CD8-positive, alpha-beta memory T cell (primary cell): ENCODE results near the gene PHF14. TPM values are rescaled to one million over a fixed set of nuclear protein-coding genes. Genes with fewer than 3 reads are reported as not detected.
A peak's percentile ranks its signal among the peaks of the same experiment; 100 is the strongest.
"Not testable (repeated sequence)": the region's sequence is repeated elsewhere in the genome, so short reads cannot be mapped to it uniquely, and the experiment has no call there.

ENCODE experiments used
- CTCF ChIA-PET: fragments of 350-600 bp; sonication (Branson Sonifier 250); formaldehyde crosslinking; loops from one replicate; lab custom pipeline; 2021; ENCODE audit warnings: antibody characterized with exemption; lab: Charles Lee
- POLR2A ChIA-PET: fragments of 350-600 bp; sonication (Branson Sonifier 250); formaldehyde crosslinking; loops from one replicate; lab custom pipeline; 2021; ENCODE audit warnings: antibody characterized with exemption; lab: Charles Lee
- DNase-seq, 5 donors: peaks; one replicate each; pipeline versions ENCODE4 v3.0.0 to v3.0.0-alpha.2; 2020 to 2022; ENCODE audit warnings: mixed read lengths in 1 of 5
- H3K27ac ChIP-seq: one replicate; pipeline ENCODE4 v1.7.0; 2013; ENCODE audit warnings: low read depth, mild to moderate bottlenecking, low read length, moderate library complexity
- H3K27me3 ChIP-seq: 2 replicates; pipeline ENCODE4 v1.7.0; 2013; ENCODE audit warnings: low read length, mild to moderate bottlenecking; ENCODE audit not compliant: insufficient read depth, poor library complexity, severe bottlenecking
- H3K36me3 ChIP-seq: 2 replicates; pipeline ENCODE4 v1.7.0; 2013; ENCODE audit warnings: mild to moderate bottlenecking, low read length, moderate library complexity; ENCODE audit not compliant: insufficient read depth
- H3K4me1 ChIP-seq: 2 replicates; pipeline ENCODE4 v1.7.0; 2013; ENCODE audit warnings: mild to moderate bottlenecking, low read length, moderate library complexity; ENCODE audit not compliant: insufficient read depth
- H3K4me3 ChIP-seq: 2 replicates; pipeline ENCODE4 v1.7.0; 2013; ENCODE audit warnings: mild to moderate bottlenecking, low read length
- H3K9me3 ChIP-seq: 2 replicates; pipeline ENCODE4 v1.7.0; 2013; ENCODE audit warnings: mild to moderate bottlenecking, low read length
- H3K27ac Mint-ChIP-seq, 8 donors: one replicate each; pipeline ENCODE4 v1.8.0; 2020 to 2021; ENCODE audit warnings: mixed read lengths in 8 of 8, mild to moderate bottlenecking in 6 of 8, inconsistent platforms in 3 of 8, moderate library complexity in 3 of 8
- H3K27me3 Mint-ChIP-seq, 2 donors: one replicate each; pipeline ENCODE4 v1.8.0; 2020 to 2021; ENCODE audit warnings: mixed read lengths in 2 of 2, mild to moderate bottlenecking in 1 of 2, moderate library complexity in 1 of 2
- H3K36me3 Mint-ChIP-seq, 3 donors: one replicate each; pipeline ENCODE4 v1.8.0; 2020 to 2021; ENCODE audit warnings: mixed read lengths in 3 of 3, inconsistent platforms in 1 of 3, mild to moderate bottlenecking in 1 of 3
- H3K4me1 Mint-ChIP-seq, 3 donors: one replicate each; pipeline ENCODE4 v1.8.0; 2020 to 2021; ENCODE audit warnings: mixed read lengths in 3 of 3, inconsistent platforms in 1 of 3, mild to moderate bottlenecking in 1 of 3
- H3K4me3 Mint-ChIP-seq, 7 donors: one replicate each; pipeline ENCODE4 v1.8.0; 2020 to 2021; ENCODE audit warnings: mixed read lengths in 7 of 7, mild to moderate bottlenecking in 6 of 7, moderate library complexity in 4 of 7, inconsistent platforms in 2 of 7
- H3K9me3 Mint-ChIP-seq, 5 donors: one replicate each; pipeline ENCODE4 v1.8.0; 2020 to 2022; ENCODE audit warnings: mixed read lengths in 5 of 5, mild to moderate bottlenecking in 3 of 5, moderate library complexity in 2 of 5, inconsistent platforms in 1 of 5
- polyA plus RNA-seq: library from polyadenylated mRNA; unstranded; fragments of 300-500 nt; fragmentation: Illumina TruSeq; gene quantifications from one replicate; pipeline ENCODE4 v1.2.3, GENCODE V29; 2021
- total RNA-seq, 2 experiments: library from RNA; stranded (reverse); gene quantifications; one replicate each; pipeline ENCODE4 v1.2.3, GENCODE V29; 2021

PHF14 gene
- total and polyA plus RNA-seq, 3 experiments from 2014 or later, result 12.7 to 38.7 (median 35.8) TPM

- CTCF ChIA-PET, H3K4me1 Mint-ChIP-seq, H3K4me3 Mint-ChIP-seq, H3K4me1 ChIP-seq, H3K27ac ChIP-seq, H3K4me3 ChIP-seq, POLR2A ChIA-PET, H3K27me3 ChIP-seq, H3K9me3 ChIP-seq, H3K36me3 ChIP-seq, H3K9me3 Mint-ChIP-seq, DNase-seq, H3K27ac Mint-ChIP-seq: not testable (repeated sequence)
- peaks cover 0 to 19% (median 0%) of the 10 kb centered on the region in 3 donors for H3K36me3 Mint-ChIP-seq
- H3K27me3 Mint-ChIP-seq, result peaks cover 10 to 64% of the 10 kb centered on the region in 2 donors
Observed at GRCh38 chr7:10960242-10960641, 13.4 kb upstream of the PHF14 start.

GRCh38 chr7:10965016-10965415 lies 8.7 kb upstream of the PHF14 start:
- H3K9me3 Mint-ChIP-seq, H3K4me1 ChIP-seq, H3K4me3 ChIP-seq, H3K27me3 ChIP-seq, H3K4me1 Mint-ChIP-seq, DNase-seq, H3K27ac ChIP-seq, H3K9me3 ChIP-seq, CTCF ChIA-PET, H3K36me3 ChIP-seq: not testable (repeated sequence)
- peaks cover 0 to 27% (median 0%) of the 10 kb centered on the region in 3 donors for H3K36me3 Mint-ChIP-seq
- peak overlapping the region in 1 of 7 donors; percentile 41 for H3K4me3 Mint-ChIP-seq
- peaks cover 19 to 74% of the 10 kb centered on the region in 2 donors for H3K27me3 Mint-ChIP-seq
- POLR2A ChIA-PET, result interaction anchor here (0.7 kb wide), 1 partner anchor 24 kb away, joined by 3 read pairs; no protein-coding TSS in a partner anchor
- peak overlapping the region in 1 of 8 donors; percentile 0 for H3K27ac Mint-ChIP-seq

GRCh38 chr7:10972174-10972573 lies 1.5 kb upstream of the PHF14 start:
- Mint-ChIP-seq H3K4me1 (peaks cover 26 to 42% (median 41%) of the 10 kb centered on the region in 3 donors), H3K27ac (no peak overlapping the region), H3K4me3 (peak overlapping the region; percentile 10 to 96 (median 92)), H3K27me3 (peaks cover 15 to 27% of the 10 kb centered on the region in 2 donors), H3K36me3 (peaks cover 0 to 27% (median 7%) of the 10 kb centered on the region in 3 donors), H3K9me3 (no peaks in the 10 kb centered on the region)
- Histone ChIP-seq H3K27me3 (no peaks in the 10 kb centered on the region), H3K9me3 (no peaks in the 10 kb centered on the region), H3K27ac (no peak overlapping the region), H3K4me3 (no peak overlapping the region), H3K4me1 (peaks cover 18% of the 10 kb centered on the region), H3K36me3 (no peaks in the 10 kb centered on the region)
- CTCF ChIA-PET, result interaction anchor here (1.7 kb wide), 1 partner anchor 32 kb away, joined by 4 read pairs; a partner anchor contains a TSS
- DNase-seq, result no peak
- POLR2A ChIA-PET, result no interaction called here

GRCh38 chr7:10973942-10974911 lies 555 bp downstream of the PHF14 start:
- H3K4me3 ChIP-seq, result peak overlapping the region; percentile 93
- no peaks in the 10 kb centered on the region for H3K27me3 ChIP-seq
- peaks cover 8 to 10% of the 10 kb centered on the region in 2 donors for H3K27me3 Mint-ChIP-seq
- H3K27ac Mint-ChIP-seq, result peak overlapping the region; percentile 86 to 99 (median 96)
- H3K4me3 Mint-ChIP-seq, result peak overlapping the region; percentile 89 to 98 (median 95)
- H3K27ac ChIP-seq, result peak overlapping the region; percentile 66
- DNase-seq, result peak in 2 of 5 donors; percentile 10 to 50
- H3K36me3 ChIP-seq, result no peaks in the 10 kb centered on the region
- peaks cover 23% of the 10 kb centered on the region for H3K4me1 ChIP-seq
- no peaks in the 10 kb centered on the region for H3K9me3 ChIP-seq
- ChIA-PET POLR2A (interaction anchor here (3.1 kb wide), 1 partner anchor 33 kb away, joined by 45 read pairs; a partner anchor contains a TSS), CTCF (interaction anchor here (0.9 to 1.0 kb wide), 2 partner anchors 33 to 34 kb away, joined by 4 to 5 read pairs; a partner anchor contains a TSS)
- peaks cover 33 to 63% (median 55%) of the 10 kb centered on the region in 3 donors for H3K4me1 Mint-ChIP-seq
- peaks cover 0 to 31% (median 10%) of the 10 kb centered on the region in 3 donors for H3K36me3 Mint-ChIP-seq
- no peaks in the 10 kb centered on the region for H3K9me3 Mint-ChIP-seq

- Mint-ChIP-seq H3K27ac (no peak overlapping the region), H3K27me3 (no peaks in the 10 kb centered on the region), H3K4me1 (peaks cover 48 to 86% (median 81%) of the 10 kb centered on the region in 3 donors), H3K4me3 (peak overlapping the region in 2 of 7 donors; percentile 6 to 81), H3K9me3 (no peaks in the 10 kb centered on the region), H3K36me3 (peaks cover 0 to 36% (median 13%) of the 10 kb centered on the region in 3 donors)
- DNase-seq, result no peak
- H3K4me3 ChIP-seq, result no peak overlapping the region
- ChIA-PET CTCF (no interaction called here), POLR2A (no interaction called here)
- no peak overlapping the region for H3K27ac ChIP-seq
- no peaks in the 10 kb centered on the region for H3K9me3 ChIP-seq
- H3K27me3 ChIP-seq, result no peaks in the 10 kb centered on the region
- peaks cover 23% of the 10 kb centered on the region for H3K4me1 ChIP-seq
- no peaks in the 10 kb centered on the region for H3K36me3 ChIP-seq
Observed at GRCh38 chr7:10977113-10977512, 3.4 kb downstream of the PHF14 start.

GRCh38 chr7:10981317-10981716 lies 7.6 kb downstream of the PHF14 start:
- H3K4me1 ChIP-seq, result peaks cover 10% of the 10 kb centered on the region
- Mint-ChIP-seq H3K4me1 (peaks cover 41 to 78% (median 68%) of the 10 kb centered on the region in 3 donors), H3K27me3 (no peaks in the 10 kb centered on the region), H3K9me3 (no peaks in the 10 kb centered on the region), H3K4me3 (peak overlapping the region in 1 of 7 donors; percentile 41), H3K36me3 (peaks cover 8 to 36% (median 20%) of the 10 kb centered on the region in 3 donors), H3K27ac (peak overlapping the region in 2 of 8 donors; percentile 1 to 58)
- H3K27ac ChIP-seq, result no peak overlapping the region
- no peak for DNase-seq
- H3K4me3 ChIP-seq, result no peak overlapping the region
- H3K27me3 ChIP-seq, result no peaks in the 10 kb centered on the region
- ChIA-PET CTCF (interaction anchor here (1.2 kb wide), 1 partner anchor 18 kb away, joined by 4 read pairs; no protein-coding TSS in a partner anchor), POLR2A (no interaction called here)
- no peaks in the 10 kb centered on the region for H3K9me3 ChIP-seq
- peaks cover 5% of the 10 kb centered on the region for H3K36me3 ChIP-seq

- peaks cover 11% of the 10 kb centered on the region for H3K36me3 ChIP-seq
- H3K27me3 ChIP-seq, H3K27me3 Mint-ChIP-seq, H3K4me3 ChIP-seq, POLR2A ChIA-PET, H3K4me3 Mint-ChIP-seq, H3K4me1 ChIP-seq, H3K9me3 ChIP-seq, H3K27ac Mint-ChIP-seq, DNase-seq, H3K27ac ChIP-seq, CTCF ChIA-PET, H3K9me3 Mint-ChIP-seq: not testable (repeated sequence)
- Mint-ChIP-seq H3K4me1 (peaks cover 6 to 14% (median 11%) of the 10 kb centered on the region in 3 donors), H3K36me3 (peaks cover 11 to 54% (median 17%) of the 10 kb centered on the region in 3 donors)
Observed at GRCh38 chr7:10990748-10991147, 17.1 kb downstream of the PHF14 start.
